B cell (primary cell): ENCODE data around the gene AGBL4. TPM values are rescaled to one million over a fixed set of nuclear protein-coding genes. Genes with fewer than 3 reads are reported as not detected.

Experiments
- ATAC-seq: fragments of 200-7000 bp; cut with Tn5 transposase; one replicate; pipeline ENCODE4 v1.10.0; 2021; ENCODE audit warnings: low read depth, mild to moderate bottlenecking, moderate number of reproducible peaks, moderate library complexity
- CTCF ChIA-PET: fragments of 350-600 bp; sonication (Branson Sonifier 250); formaldehyde crosslinking; loops from one replicate; lab custom pipeline; 2021; ENCODE audit warnings: antibody characterized with exemption, inconsistent platforms; lab: Charles Lee
- POLR2A ChIA-PET: fragments of 350-600 bp; sonication (Branson Sonifier 250); formaldehyde crosslinking; loops from one replicate; lab custom pipeline; 2021; ENCODE audit warnings: antibody characterized with exemption; lab: Charles Lee
- DNase-seq: peaks from one replicate; pipeline ENCODE4 v3.0.0; 2013
- H2AFZ ChIP-seq: 2 replicates; pipeline ENCODE4 v1.6.1; 2012; ENCODE audit warnings: mild to moderate bottlenecking, low read depth, low read length; ENCODE audit not compliant: insufficient read depth, poor library complexity, severe bottlenecking
- H3K27ac ChIP-seq, 2 donors: 1 replicate in 1 of 2; 2 replicates in 1 of 2; pipeline ENCODE4 v1.5.1; 2012 to 2013; ENCODE audit warnings: low read length in 2 of 2, mild to moderate bottlenecking in 2 of 2, moderate library complexity in 1 of 2
- H3K27me3 ChIP-seq, 4 experiments: fragments of 200-600 bp in 1 of 4; sonication (generic) in 1 of 4; replicated peaks in 1 of 4; 1 replicate in 2 of 4; 2 replicates in 2 of 4; pipeline versions ENCODE4 v1.6.1 to v1.7.0; 2013 to 2016; ENCODE audit warnings: low read length in 3 of 4, mild to moderate bottlenecking in 2 of 4, mixed read lengths in 1 of 4, moderate library complexity in 1 of 4; ENCODE audit not compliant: insufficient read depth in 4 of 4, control insufficient read depth in 3 of 4; ENCODE audit errors: control extremely low read depth in 1 of 4
- H3K36me3 ChIP-seq, 2 experiments: replicated peaks in 1 of 2; 1 replicate in 1 of 2; 2 replicates in 1 of 2; pipeline versions ENCODE4 v1.6.1 to v1.7.1; 2013; ENCODE audit warnings: low read length in 1 of 2; ENCODE audit not compliant: insufficient read depth in 2 of 2, control insufficient read depth in 1 of 2; ENCODE audit errors: control extremely low read depth in 1 of 2, extremely low read depth in 1 of 2
- H3K4me1 ChIP-seq, 2 donors: fragments of 200-600 bp in 1 of 2; sonication (generic) in 1 of 2; 1 replicate in 1 of 2; 2 replicates in 1 of 2; pipeline versions ENCODE4 v1.5.1 to v1.6.1; 2013 to 2017; ENCODE audit warnings: low read length in 2 of 2; ENCODE audit not compliant: control insufficient read depth in 2 of 2, insufficient read depth in 2 of 2
- H3K4me2 ChIP-seq: replicated peaks from 2 replicates; pipeline ENCODE3; 2012; ENCODE audit warnings: mild to moderate bottlenecking, low read depth, low read length; ENCODE audit not compliant: poor library complexity, severe bottlenecking
- H3K4me3 ChIP-seq, 5 experiments: fragments of 200-600 bp in 1 of 5; sonication (generic) in 1 of 5; 1 replicate in 3 of 5; 2 replicates in 2 of 5; pipeline versions ENCODE4 v1.5.1 to v1.7.0; 2011 to 2016; ENCODE audit warnings: low read length in 4 of 5, mild to moderate bottlenecking in 4 of 5, low read depth in 2 of 5, control low read depth in 1 of 5, moderate library complexity in 1 of 5; ENCODE audit not compliant: insufficient read depth in 1 of 5; ENCODE audit errors: control extremely low read depth in 1 of 5, extremely low read depth in 1 of 5
- H3K79me2 ChIP-seq: fragments of 200-600 bp; sonication (generic); one replicate; pipeline ENCODE4 v1.6.0; 2016; ENCODE audit warnings: low read length; ENCODE audit not compliant: control insufficient read depth, insufficient read depth
- H3K9ac ChIP-seq: fragments of 200-600 bp; sonication (generic); 2 replicates; pipeline ENCODE4 v1.6.1; 2017; ENCODE audit warnings: mild to moderate bottlenecking, low read length, moderate library complexity
- H3K9me3 ChIP-seq, 3 donors: one replicate each; pipeline versions ENCODE4 v1.6.1 to v1.7.1; 2013; ENCODE audit warnings: low read length in 2 of 3; ENCODE audit not compliant: control insufficient read depth in 2 of 3, insufficient read depth in 1 of 3; ENCODE audit errors: control extremely low read depth in 1 of 3
- H4K20me1 ChIP-seq: 2 replicates; pipeline ENCODE4 v1.6.0; 2012; ENCODE audit warnings: mild to moderate bottlenecking, low read length; ENCODE audit not compliant: insufficient read depth, control insufficient read depth, poor library complexity, severe bottlenecking
- H3K27ac Mint-ChIP-seq: one replicate; pipeline ENCODE4 v1.8.0; 2021; ENCODE audit warnings: mixed read lengths
- H3K27me3 Mint-ChIP-seq: one replicate; pipeline ENCODE4 v1.8.0; 2021; ENCODE audit warnings: mixed read lengths
- H3K4me1 Mint-ChIP-seq: one replicate; pipeline ENCODE4 v1.8.0; 2021; ENCODE audit warnings: mixed read lengths
- H3K4me3 Mint-ChIP-seq: one replicate; pipeline ENCODE4 v1.8.0; 2021; ENCODE audit warnings: mixed read lengths
- H3K9me3 Mint-ChIP-seq: one replicate; pipeline ENCODE4 v1.8.0; 2022; ENCODE audit warnings: mixed read lengths; ENCODE audit not compliant: insufficient read depth
- EZH2 ChIP-seq: IDR thresholded peaks from 2 replicates; pipeline ENCODE4 v1.6.1; 2012; ENCODE audit warnings: borderline replicate concordance, low read depth, mild to moderate bottlenecking, moderate library complexity, low read length; ENCODE audit not compliant: insufficient read depth, poor library complexity, severe bottlenecking
- WGBS: methylation state at CpG from one replicate; pipeline ENCODE4 v1.1.5; 2013; ENCODE audit warnings: missing lambda C conversion rate; ENCODE audit not compliant: insufficient coverage; 5-methylcytosine and 5-hydroxymethylcytosine counted together
- intact Hi-C: fragments of 100-400 bp; cut with micrococcal nuclease; formaldehyde crosslinking; loops from one replicate; pipeline ENCODE4 v1.10.0; 2022
- polyA plus RNA-seq: library from polyadenylated mRNA; depleted of rRNA; stranded (reverse); fragments of >200 nt; gene quantifications from 2 replicates; pipeline ENCODE4 v1.2.3, GENCODE V29; 2012
- total RNA-seq, 2 donors: library from RNA; stranded (reverse); fragments of 120-200 nt in 1 of 2; gene quantifications; 1 replicate in 1 of 2; 2 replicates in 1 of 2; pipeline versions ENCODE4 v1.2.3 to v1.2.4, GENCODE V29; 2013 to 2022
- TF ChIP-seq, protein P1 (sequence below): fragments of 200-600 bp; IDR thresholded peaks from one replicate; pipeline ENCODE4 v1.8.0; 2022; ENCODE audit warnings: antibody characterized with exemption, mild to moderate bottlenecking

Gene AGBL4
- total and polyA plus RNA-seq, 2 donors (not counting 1 experiment from before 2014, with no cell fraction given) = 0.07 to 0.12 TPM

DNA sequence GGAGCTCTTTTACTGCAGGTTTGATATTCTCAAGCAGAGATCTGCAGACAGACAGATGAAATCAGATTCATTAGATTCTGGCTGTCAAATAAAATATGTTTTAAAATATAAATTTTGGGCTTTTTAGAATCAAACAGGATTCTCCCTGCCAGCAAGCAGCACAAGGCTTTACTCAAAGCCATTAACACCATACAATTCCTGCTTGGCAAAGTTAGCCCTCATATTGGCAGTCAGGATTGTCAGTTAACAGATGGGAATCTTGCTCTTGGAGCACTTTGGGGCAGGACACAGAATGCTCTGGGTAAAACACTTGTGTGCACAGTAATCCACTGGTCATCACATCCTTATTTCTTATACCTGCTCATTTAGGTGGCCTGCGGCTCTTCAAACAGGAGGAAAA, 686.5 kb downstream of the AGBL4 start:
- no peaks in the 10 kb centered on the region for H3K9me3 Mint-ChIP-seq
- ChIA-PET CTCF (no interaction called here), POLR2A (no interaction called here)
- WGBS = no CpG with 5 or more reads among the region's 1 CpG
- no peak for DNase-seq
- H3K27me3 ChIP-seq = no peaks in the 10 kb centered on the region
- no peaks in the 10 kb centered on the region for H3K27me3 Mint-ChIP-seq
- H3K4me1 Mint-ChIP-seq = no peaks in the 10 kb centered on the region
- no peak overlapping the region for H3K4me3 ChIP-seq
- no peaks in the 10 kb centered on the region for H4K20me1 ChIP-seq
- no peak overlapping the region for H3K9ac ChIP-seq
- TF ChIP-seq, protein P1, sequence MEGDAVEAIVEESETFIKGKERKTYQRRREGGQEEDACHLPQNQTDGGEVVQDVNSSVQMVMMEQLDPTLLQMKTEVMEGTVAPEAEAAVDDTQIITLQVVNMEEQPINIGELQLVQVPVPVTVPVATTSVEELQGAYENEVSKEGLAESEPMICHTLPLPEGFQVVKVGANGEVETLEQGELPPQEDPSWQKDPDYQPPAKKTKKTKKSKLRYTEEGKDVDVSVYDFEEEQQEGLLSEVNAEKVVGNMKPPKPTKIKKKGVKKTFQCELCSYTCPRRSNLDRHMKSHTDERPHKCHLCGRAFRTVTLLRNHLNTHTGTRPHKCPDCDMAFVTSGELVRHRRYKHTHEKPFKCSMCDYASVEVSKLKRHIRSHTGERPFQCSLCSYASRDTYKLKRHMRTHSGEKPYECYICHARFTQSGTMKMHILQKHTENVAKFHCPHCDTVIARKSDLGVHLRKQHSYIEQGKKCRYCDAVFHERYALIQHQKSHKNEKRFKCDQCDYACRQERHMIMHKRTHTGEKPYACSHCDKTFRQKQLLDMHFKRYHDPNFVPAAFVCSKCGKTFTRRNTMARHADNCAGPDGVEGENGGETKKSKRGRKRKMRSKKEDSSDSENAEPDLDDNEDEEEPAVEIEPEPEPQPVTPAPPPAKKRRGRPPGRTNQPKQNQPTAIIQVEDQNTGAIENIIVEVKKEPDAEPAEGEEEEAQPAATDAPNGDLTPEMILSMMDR = no peak
- no peak for TF ChIP-seq EZH2
- intact Hi-C loops = no loop called here
- H3K4me2 ChIP-seq = no peak overlapping the region
- no peaks in the 10 kb centered on the region for H3K79me2 ChIP-seq
- no peaks in the 10 kb centered on the region for H3K36me3 ChIP-seq
- no peak overlapping the region for H3K27ac Mint-ChIP-seq
- H3K4me3 Mint-ChIP-seq = no peak overlapping the region
- H3K9me3 ChIP-seq = no peaks in the 10 kb centered on the region
- ATAC-seq = no peak
- no peak overlapping the region for H2AFZ ChIP-seq
- no peaks in the 10 kb centered on the region for H3K4me1 ChIP-seq
- no peak overlapping the region for H3K27ac ChIP-seq

DNA sequence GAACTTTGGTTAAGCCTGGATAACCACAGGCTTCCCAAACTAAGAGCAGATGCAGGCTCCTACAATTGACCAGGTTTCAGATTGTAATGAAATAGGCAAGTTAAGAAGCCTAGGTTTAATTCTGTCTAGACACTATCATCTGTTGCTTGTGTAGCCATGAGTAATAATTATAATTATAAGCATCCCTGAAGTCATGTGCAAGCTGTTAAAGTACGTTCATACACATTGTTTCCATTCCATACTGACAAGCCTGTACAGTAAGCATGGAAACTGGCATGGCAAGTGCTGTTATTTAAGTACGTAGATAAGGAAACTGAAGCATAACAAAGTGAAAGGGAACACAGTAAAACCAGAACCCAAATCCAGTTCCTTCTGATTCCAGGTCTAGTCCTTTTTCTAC, 689.8 kb downstream of the AGBL4 start:
- Histone ChIP-seq H3K9me3 (peaks cover 0 to 12% (median 0%) of the 10 kb centered on the region in 3 donors), H3K4me2 (no peak overlapping the region), H2AFZ (no peak overlapping the region), H3K79me2 (no peaks in the 10 kb centered on the region), H3K27ac (no peak overlapping the region), H3K27me3 (no peaks in the 10 kb centered on the region), H4K20me1 (no peaks in the 10 kb centered on the region), H3K4me3 (no peak overlapping the region), H3K9ac (no peak overlapping the region), H3K4me1 (no peaks in the 10 kb centered on the region), H3K36me3 (no peaks in the 10 kb centered on the region)
- H3K4me3 Mint-ChIP-seq = no peak overlapping the region
- intact Hi-C loops = no loop called here
- no peak for DNase-seq
- TF ChIP-seq, protein P1 = no peak
- no peak for TF ChIP-seq EZH2
- no peak for ATAC-seq
- WGBS = no CpG with 5 or more reads among the region's 2 CpGs
- no peaks in the 10 kb centered on the region for H3K4me1 Mint-ChIP-seq
- ChIA-PET POLR2A (no interaction called here), CTCF (no interaction called here)
- H3K27me3 Mint-ChIP-seq = no peaks in the 10 kb centered on the region
- H3K9me3 Mint-ChIP-seq = no peaks in the 10 kb centered on the region
- H3K27ac Mint-ChIP-seq = no peak overlapping the region
